Ovary (tissue), 3 donors: Measurements from ENCODE around the gene SCIN.

Experiments used
- POLR2A ChIP-seq: fragments of 450-650 bp; IDR thresholded peaks from one replicate; pipeline ENCODE4 v1.6.1; 2017; ENCODE audit warnings: antibody characterized with exemption, mild to moderate bottlenecking, moderate library complexity
- TF ChIP-seq, protein P1 (sequence below), 3 donors: fragments of 450-650 bp in 2 of 3; fragments of 200-600 bp in 1 of 3; IDR thresholded peaks; one replicate each; pipeline versions ENCODE4 v1.5.1 to v1.8.0; 2016 to 2022; ENCODE audit warnings: antibody characterized with exemption in 3 of 3, mild to moderate bottlenecking in 1 of 3
- donor health status: DM: no; HTN: no; CAD: no.

- TF ChIP-seq POLR2A: no peak
- TF ChIP-seq, protein P1, sequence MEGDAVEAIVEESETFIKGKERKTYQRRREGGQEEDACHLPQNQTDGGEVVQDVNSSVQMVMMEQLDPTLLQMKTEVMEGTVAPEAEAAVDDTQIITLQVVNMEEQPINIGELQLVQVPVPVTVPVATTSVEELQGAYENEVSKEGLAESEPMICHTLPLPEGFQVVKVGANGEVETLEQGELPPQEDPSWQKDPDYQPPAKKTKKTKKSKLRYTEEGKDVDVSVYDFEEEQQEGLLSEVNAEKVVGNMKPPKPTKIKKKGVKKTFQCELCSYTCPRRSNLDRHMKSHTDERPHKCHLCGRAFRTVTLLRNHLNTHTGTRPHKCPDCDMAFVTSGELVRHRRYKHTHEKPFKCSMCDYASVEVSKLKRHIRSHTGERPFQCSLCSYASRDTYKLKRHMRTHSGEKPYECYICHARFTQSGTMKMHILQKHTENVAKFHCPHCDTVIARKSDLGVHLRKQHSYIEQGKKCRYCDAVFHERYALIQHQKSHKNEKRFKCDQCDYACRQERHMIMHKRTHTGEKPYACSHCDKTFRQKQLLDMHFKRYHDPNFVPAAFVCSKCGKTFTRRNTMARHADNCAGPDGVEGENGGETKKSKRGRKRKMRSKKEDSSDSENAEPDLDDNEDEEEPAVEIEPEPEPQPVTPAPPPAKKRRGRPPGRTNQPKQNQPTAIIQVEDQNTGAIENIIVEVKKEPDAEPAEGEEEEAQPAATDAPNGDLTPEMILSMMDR (IDR thresholded peaks at IDR 0.05): no peak
These were observed 121.5 kb downstream of the SCIN start for GRCh38 chr7:12692035-12692434.
